Stimulated activated CD4-positive, alpha-beta T cell treated with anti-CD3 and anti-CD28 coated beads, Interleukin-1b, Interleukin-23, amount 100 ng/mL, for 48 hours (primary cell): ENCODE measurements around the gene MORC2.

Experiments
- DNase-seq: peaks from one replicate; pipeline ENCODE4 v3.0.0-alpha.2; 2020

The MORC2 gene

GRCh38 chr22:30968015-30968923 is at the start of gene MORC2:
Gene MORC2, minus strand, starts transcription at chr22:30968774. Its CDS starts 885 bp downstream, at chr22:30967889.
- DNase-seq: no peak

GRCh38 chr22:31005535-31005934 is 37.0 kb upstream of the MORC2 start:
- DNase-seq: no peak

GRCh38 chr22:31001124-31001770 is 32.7 kb upstream of the MORC2 start:
- no peak for DNase-seq

GRCh38 chr22:30998329-30998728 is 29.8 kb upstream of the MORC2 start:
- DNase-seq: no peak

GRCh38 chr22:30996462-30996861 is 27.9 kb upstream of the MORC2 start:
- DNase-seq: no peak

- DNase-seq: no peak
Observed at GRCh38 chr22:30994960-30995359, 26.4 kb upstream of the MORC2 start.

- DNase-seq: no peak
Observed at GRCh38 chr22:30992565-30992964, 24.0 kb upstream of the MORC2 start.

- DNase-seq: no peak
Observed at GRCh38 chr22:30990690-30991089, 22.1 kb upstream of the MORC2 start.

- no peak for DNase-seq
Observed at GRCh38 chr22:30989474-30989873, 20.9 kb upstream of the MORC2 start.

- no peak for DNase-seq
Observed at GRCh38 chr22:30985561-30986208, 17.1 kb upstream of the MORC2 start.

- no peak for DNase-seq
Observed at GRCh38 chr22:30984317-30984716, 15.7 kb upstream of the MORC2 start.

GRCh38 chr22:30982512-30982911 is 13.9 kb upstream of the MORC2 start:
- DNase-seq: no peak

- no peak for DNase-seq
Observed at GRCh38 chr22:30979932-30980331, 11.4 kb upstream of the MORC2 start.

- no peak for DNase-seq
Observed at GRCh38 chr22:30978304-30978962, 9.9 kb upstream of the MORC2 start.

GRCh38 chr22:30970356-30970746 is 1.8 kb upstream of the MORC2 start:
- DNase-seq: no peak

- DNase-seq: peak; percentile 23
Observed at GRCh38 chr22:30969532-30970355, 1.2 kb upstream of the MORC2 start.

- peak; percentile 98 for DNase-seq
Observed at GRCh38 chr22:30968924-30969531, 454 bp upstream of the MORC2 start, which contains the start of gene TUG1. Gene TUG1, plus strand, starts transcription at chr22:30969265.

GRCh38 chr22:30964858-30965257 is 3.7 kb downstream of the MORC2 start:
- DNase-seq: no peak

- no peak for DNase-seq
Observed at GRCh38 chr22:30955153-30955552, 13.4 kb downstream of the MORC2 start.

GRCh38 chr22:30953206-30953605 is 15.4 kb downstream of the MORC2 start:
- DNase-seq: no peak

GRCh38 chr22:30949934-30950660 is 18.5 kb downstream of the MORC2 start:
- DNase-seq: no peak
